ENCODE measurements around the gene KCNJ4.

DNA sequence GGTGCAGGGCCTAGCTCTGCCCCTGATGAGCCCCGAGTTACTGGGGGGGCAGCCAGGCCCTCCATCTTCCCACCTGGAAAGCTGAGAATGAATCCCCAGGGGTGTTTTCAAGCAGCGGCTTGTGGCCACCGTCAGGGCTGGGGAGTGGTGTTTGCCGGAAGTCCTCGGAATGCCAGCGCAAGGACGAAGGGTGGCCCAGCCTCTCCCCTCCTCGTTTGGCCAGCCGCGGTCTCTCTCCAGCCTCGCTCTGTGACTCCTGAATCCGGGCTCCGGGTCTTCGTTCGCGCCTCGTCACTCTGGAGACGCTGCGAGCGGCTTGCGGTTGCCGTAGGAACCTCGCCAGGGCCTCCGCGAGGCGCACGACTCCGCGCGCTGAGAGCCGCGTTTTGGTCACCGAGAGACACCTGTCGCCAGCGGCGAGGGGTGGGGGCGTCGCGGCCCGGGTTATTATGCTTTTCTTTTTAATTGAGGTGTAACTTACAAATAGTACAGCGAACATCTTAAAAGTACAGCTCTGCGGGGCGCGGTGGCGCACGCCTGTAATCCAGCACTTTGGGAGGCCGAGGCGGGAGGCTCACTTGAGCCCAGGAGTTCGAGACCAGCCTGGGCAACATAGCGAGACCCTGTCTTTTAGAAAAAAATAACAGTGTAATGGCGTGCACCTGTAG lies 6.5 kb upstream of the KCNJ4 start:
- TF ChIP-seq, protein P1, sequence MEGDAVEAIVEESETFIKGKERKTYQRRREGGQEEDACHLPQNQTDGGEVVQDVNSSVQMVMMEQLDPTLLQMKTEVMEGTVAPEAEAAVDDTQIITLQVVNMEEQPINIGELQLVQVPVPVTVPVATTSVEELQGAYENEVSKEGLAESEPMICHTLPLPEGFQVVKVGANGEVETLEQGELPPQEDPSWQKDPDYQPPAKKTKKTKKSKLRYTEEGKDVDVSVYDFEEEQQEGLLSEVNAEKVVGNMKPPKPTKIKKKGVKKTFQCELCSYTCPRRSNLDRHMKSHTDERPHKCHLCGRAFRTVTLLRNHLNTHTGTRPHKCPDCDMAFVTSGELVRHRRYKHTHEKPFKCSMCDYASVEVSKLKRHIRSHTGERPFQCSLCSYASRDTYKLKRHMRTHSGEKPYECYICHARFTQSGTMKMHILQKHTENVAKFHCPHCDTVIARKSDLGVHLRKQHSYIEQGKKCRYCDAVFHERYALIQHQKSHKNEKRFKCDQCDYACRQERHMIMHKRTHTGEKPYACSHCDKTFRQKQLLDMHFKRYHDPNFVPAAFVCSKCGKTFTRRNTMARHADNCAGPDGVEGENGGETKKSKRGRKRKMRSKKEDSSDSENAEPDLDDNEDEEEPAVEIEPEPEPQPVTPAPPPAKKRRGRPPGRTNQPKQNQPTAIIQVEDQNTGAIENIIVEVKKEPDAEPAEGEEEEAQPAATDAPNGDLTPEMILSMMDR (conservative IDR thresholded peaks at IDR 0.05) = no peak
- TF ChIP-seq EZH2 (IDR thresholded peaks at IDR 0.05; ENCODE audit: low read depth) = no peak

Data from PC-9 (cell line).